ENCODE results near the gene PTPRU. TPM values are rescaled to one million over a fixed set of nuclear protein-coding genes. Genes with fewer than 3 reads are reported as not detected.

Gene PTPRU
- total RNA-seq, 1 experiment from 2014 or later, result 40.7 TPM

- Histone ChIP-seq H3K4me1 (ENCODE audit: control insufficient read depth in 1 of 2, insufficient read depth in 2 of 2, low read length in 2 of 2) (peaks cover 7 to 21% of the 10 kb centered on the region in 2 experiments; a peak in 3 of 4 replicates), H3K9ac (ENCODE audit: low read length) (no peak overlapping the region), H3K27me3 (ENCODE audit: insufficient read depth, low read length) (no peaks in the 10 kb centered on the region), H3K36me3 (ENCODE audit: control insufficient read depth in 1 of 2, insufficient read depth in 2 of 2, low read length in 2 of 2) (peaks cover 0 to 1% of the 10 kb centered on the region in 2 experiments; a peak in 2 of 4 replicates), H3K9me3 (ENCODE audit: control insufficient read depth in 1 of 2, insufficient read depth in 1 of 2, low read depth in 1 of 2, low read length in 2 of 2) (no peaks in the 10 kb centered on the region), H3K27ac (ENCODE audit: low read depth, low read length) (no peak overlapping the region), H4K20me1 (ENCODE audit: insufficient read depth) (no peaks in the 10 kb centered on the region), H3K79me2 (ENCODE audit: insufficient read depth, low read length) (peaks cover 59% of the 10 kb centered on the region), H3K4me3 (replicated peaks in 1 of 2; ENCODE audit: low read depth in 1 of 2, low read length in 2 of 2) (no peak overlapping the region), H2AFZ (ENCODE audit: low read depth, low read length, poor library complexity, severe bottlenecking) (no peak overlapping the region), H3K4me2 (ENCODE audit: low read length) (no peak overlapping the region), H3K9me2 (ENCODE audit: insufficient read depth) (no peaks in the 10 kb centered on the region)
- ATAC-seq, result no peak
- no TSS peak for BruUV-seq (replicated peaks)
- intact Hi-C loops (cut with micrococcal nuclease), result no loop called here
- DNase-seq (ENCODE audit: low read depth, low spot score), result no peak
- CTCF ChIA-PET, result no interaction called here
- RAD21 ChIA-PET (ENCODE audit: low non-redundant PET in 1 of 2, low total read pairs in 2 of 2, uncharacterized antibody in 2 of 2, unreplicated experiment in 2 of 2), result no interaction called here
- TF ChIP-seq ATF3 (IDR thresholded peaks at IDR 0.05), result no peak
- no peak for TF ChIP-seq TCF7L2 (IDR thresholded peaks at IDR 0.05; ENCODE audit: borderline replicate concordance, extremely low read depth, insufficient read depth, insufficient read length)
- no peak for TF ChIP-seq ZNF274 (IDR thresholded peaks at IDR 0.05; ENCODE audit: low read depth, low read length)
- no peak for TF ChIP-seq SIN3A (IDR thresholded peaks at IDR 0.05; ENCODE audit: low read depth)
- no peak for TF ChIP-seq JUND (IDR thresholded peaks at IDR 0.05)
- no peak for TF ChIP-seq POLR2AphosphoS5 (IDR thresholded peaks at IDR 0.05; ENCODE audit: low read depth, low read length)
- no peak; the same call in 1 of the 2 replicates for TF ChIP-seq SP1 (IDR thresholded peaks at IDR 0.05; ENCODE audit: low read depth)
- no peak for TF ChIP-seq CEBPB (IDR thresholded peaks at IDR 0.05; ENCODE audit: low read depth)
- no peak for TF ChIP-seq EZH2 (IDR thresholded peaks at IDR 0.05)
- TF ChIP-seq FOSL1 (IDR thresholded peaks at IDR 0.05; ENCODE audit: low read depth), result no peak
- TF ChIP-seq CBX3 (IDR thresholded peaks at IDR 0.05; ENCODE audit: low read depth), result no peak
- TF ChIP-seq MAX (IDR thresholded peaks at IDR 0.05), result no peak
- TF ChIP-seq REST (IDR thresholded peaks at IDR 0.05; ENCODE audit: low read depth), result no peak
- no peak for TF ChIP-seq ELF1 (IDR thresholded peaks at IDR 0.05; ENCODE audit: borderline replicate concordance, low read depth)
- no peak for TF ChIP-seq EZH2phosphoT487 (IDR thresholded peaks at IDR 0.05; ENCODE audit: borderline replicate concordance)
- no peak for TF ChIP-seq ZFX (IDR thresholded peaks at IDR 0.05)
- no peak for TF ChIP-seq EGR1 (IDR thresholded peaks at IDR 0.05; ENCODE audit: low read depth)
- TF ChIP-seq, protein P1, sequence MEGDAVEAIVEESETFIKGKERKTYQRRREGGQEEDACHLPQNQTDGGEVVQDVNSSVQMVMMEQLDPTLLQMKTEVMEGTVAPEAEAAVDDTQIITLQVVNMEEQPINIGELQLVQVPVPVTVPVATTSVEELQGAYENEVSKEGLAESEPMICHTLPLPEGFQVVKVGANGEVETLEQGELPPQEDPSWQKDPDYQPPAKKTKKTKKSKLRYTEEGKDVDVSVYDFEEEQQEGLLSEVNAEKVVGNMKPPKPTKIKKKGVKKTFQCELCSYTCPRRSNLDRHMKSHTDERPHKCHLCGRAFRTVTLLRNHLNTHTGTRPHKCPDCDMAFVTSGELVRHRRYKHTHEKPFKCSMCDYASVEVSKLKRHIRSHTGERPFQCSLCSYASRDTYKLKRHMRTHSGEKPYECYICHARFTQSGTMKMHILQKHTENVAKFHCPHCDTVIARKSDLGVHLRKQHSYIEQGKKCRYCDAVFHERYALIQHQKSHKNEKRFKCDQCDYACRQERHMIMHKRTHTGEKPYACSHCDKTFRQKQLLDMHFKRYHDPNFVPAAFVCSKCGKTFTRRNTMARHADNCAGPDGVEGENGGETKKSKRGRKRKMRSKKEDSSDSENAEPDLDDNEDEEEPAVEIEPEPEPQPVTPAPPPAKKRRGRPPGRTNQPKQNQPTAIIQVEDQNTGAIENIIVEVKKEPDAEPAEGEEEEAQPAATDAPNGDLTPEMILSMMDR (IDR thresholded peaks at IDR 0.05 in 2 of 3, conservative IDR thresholded peaks at IDR 0.05 in 1 of 3; ENCODE audit: borderline replicate concordance in 1 of 3, insufficient read depth in 1 of 3, low read depth in 2 of 3, low read length in 2 of 3), result no peak
- TF ChIP-seq YY1 (IDR thresholded peaks at IDR 0.05; ENCODE audit: extremely low read depth, insufficient replicate concordance, low read depth, low read length), result no peak
- POLR2A ChIA-PET, result no interaction called here
Measured at GRCh38 chr1:29227511-29227910, 8.8 kb upstream of the PTPRU start.
